NT2/D1 (cell line): Measurements from ENCODE around the gene HOXA5.
A peak's percentile ranks its signal among the peaks of the same experiment; 100 is the strongest.

ENCODE experiments used
- SUZ12 ChIP-seq: IDR thresholded peaks from 2 replicates; pipeline ENCODE4 v1.6.1; 2011; ENCODE audit not compliant: insufficient read length, insufficient read depth; ENCODE audit errors: extremely low read depth
- YY1 ChIP-seq: IDR thresholded peaks from 2 replicates; pipeline ENCODE4 v1.6.1; 2011; ENCODE audit not compliant: insufficient read length, insufficient read depth

- TF ChIP-seq SUZ12, result peak; percentile 43
- no peak for TF ChIP-seq YY1
These were observed 20.4 kb downstream of the HOXA5 start for GRCh38 chr7:27123007-27123476.
